H1 (cell line): ENCODE data around the gene GRM4.

Experiments used
- EP300 ChIP-seq, 2 experiments: IDR thresholded peaks; 1 replicate in 1 of 2; 2 replicates in 1 of 2; pipeline ENCODE4 v1.6.1; 2011 to 2012; ENCODE audit warnings: low read depth in 2 of 2, low read length in 2 of 2, mild to moderate bottlenecking in 2 of 2, borderline replicate concordance in 1 of 2, inconsistent platforms in 1 of 2, moderate library complexity in 1 of 2
- POLR2A ChIP-seq, 2 experiments: IDR thresholded peaks; 1 replicate in 1 of 2; 2 replicates in 1 of 2; pipeline ENCODE4 v1.6.1; 2011; ENCODE audit warnings: low read depth in 2 of 2, low read length in 2 of 2, mild to moderate bottlenecking in 2 of 2; ENCODE audit errors: control extremely low read depth in 1 of 2
- POLR2AphosphoS5 ChIP-seq: IDR thresholded peaks from 2 replicates; pipeline ENCODE4 v1.6.1; 2011; ENCODE audit warnings: low read depth, low read length
- SIRT6 ChIP-seq: IDR thresholded peaks from one replicate; pipeline ENCODE4 v1.7.1; 2012; ENCODE audit warnings: low read length, inconsistent platforms
- SRF ChIP-seq: IDR thresholded peaks from 2 replicates; pipeline ENCODE4 v1.6.1; 2011; ENCODE audit warnings: mild to moderate bottlenecking, low read depth, low read length, moderate library complexity
- YY1 ChIP-seq: IDR thresholded peaks from 2 replicates; pipeline ENCODE4 v1.6.1; 2011; ENCODE audit warnings: low read depth, mild to moderate bottlenecking, low read length
- ZNF274 ChIP-seq: IDR thresholded peaks from 2 replicates; pipeline ENCODE4 v1.7.0; 2012; ENCODE audit warnings: low read length, borderline replicate concordance; ENCODE audit errors: extremely low read depth

DNA sequence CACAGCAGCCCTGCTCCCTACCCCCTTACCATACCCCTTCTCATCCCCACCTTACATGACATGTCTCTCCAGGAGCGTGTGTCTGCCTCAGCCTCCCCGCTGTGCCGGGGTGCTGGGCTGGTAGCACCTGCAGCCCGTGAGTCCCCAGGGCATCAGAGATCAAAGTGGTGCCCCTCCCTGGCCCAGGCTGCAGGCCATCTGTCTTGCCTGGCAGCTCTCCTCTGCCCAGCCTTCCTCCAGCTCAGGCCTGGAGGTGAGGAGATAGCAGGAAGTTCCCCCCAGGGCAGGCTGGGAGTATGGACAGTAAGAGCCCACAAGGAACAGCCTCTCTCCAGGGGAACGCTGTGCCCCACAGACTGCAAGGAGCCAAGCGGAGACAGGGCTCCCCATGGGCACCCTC lies 35.3 kb downstream of the GRM4 start:
- TF ChIP-seq POLR2AphosphoS5 (no peak), EP300 (IDR thresholded peaks at IDR 0.05; ENCODE audit: borderline replicate concordance in 1 of 2, low read depth in 2 of 2, low read length in 2 of 2) (no peak), YY1 (no peak), SRF (no peak), SIRT6 (no peak), POLR2A (IDR thresholded peaks at IDR 0.05; ENCODE audit: control extremely low read depth in 1 of 2, low read depth in 2 of 2, low read length in 2 of 2) (no peak), ZNF274 (no peak)
